ENCODE data around the gene MRPL30. TPM values are rescaled to one million over a fixed set of nuclear protein-coding genes. Genes with fewer than 3 reads are reported as not detected.
"Not testable (repeated sequence)": the region's sequence is repeated elsewhere in the genome, so short reads cannot be mapped to it uniquely, and the experiment has no call there.

MRPL30 gene
- total RNA-seq, 1 donor from 2014 or later, result 27.8 TPM

GRCh38 chr2:99171377-99172140, 9.4 kb upstream of the MRPL30 start:
- intact Hi-C loops (cut with DNase I), result no loop called here
- no peak for DNase-seq (ENCODE audit: low spot score)

GRCh38 chr2:99181624-99182000, 628 bp downstream of the MRPL30 start:
- intact Hi-C loops (cut with DNase I), result loop anchor here (2.0 to 5.0 kb wide), 3 partner anchors 39 to 309 kb away; partner anchors contain the start of genes C2orf15, EIF5B, REV1 and TXNDC9

GRCh38 chr2:99183025-99183424, 2.0 kb downstream of the MRPL30 start:
- no peak for DNase-seq (ENCODE audit: low spot score)
- intact Hi-C loops (cut with DNase I), result loop anchor here (5.0 kb wide), 1 partner anchor 41 kb away; the partner anchor contains the start of gene C2orf15

More at GRCh38 chr2:99181624-99182000, 628 bp downstream of the MRPL30 start:
- no peak for DNase-seq (ENCODE audit: low spot score)

GRCh38 chr2:99184811-99185210, 3.8 kb downstream of the MRPL30 start:
- intact Hi-C loops (cut with DNase I), result loop anchor here (5.0 kb wide), 1 partner anchor 43 kb away; the partner anchor contains the start of gene C2orf15
- DNase-seq (ENCODE audit: low spot score), result no peak

- intact Hi-C loops (cut with DNase I), result no loop called here
- DNase-seq (ENCODE audit: low spot score), result no peak
Observed at GRCh38 chr2:99187011-99187410, 6.0 kb downstream of the MRPL30 start.

DNA sequence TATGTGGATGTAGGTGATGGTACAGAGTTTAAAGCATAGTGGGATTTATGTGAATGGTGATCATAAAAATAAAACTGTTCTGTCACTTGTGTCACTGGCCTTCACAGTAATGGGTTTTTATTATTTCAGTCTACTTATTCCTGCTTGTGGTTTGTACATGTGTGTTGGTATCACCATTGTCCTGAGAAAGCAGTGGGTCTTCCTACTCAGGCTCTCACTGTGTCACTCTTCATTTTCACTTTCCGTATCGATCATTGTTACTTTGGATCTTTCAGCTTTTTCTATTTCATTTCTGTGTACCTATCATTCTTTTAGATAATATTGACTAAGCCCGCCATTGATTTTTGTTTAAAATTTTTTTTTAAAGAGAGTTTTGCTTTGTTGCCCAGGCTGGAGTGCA, 7.4 kb downstream of the MRPL30 start:
- intact Hi-C loops (cut with DNase I), result no loop called here
- no peak for DNase-seq (ENCODE audit: low spot score)

GRCh38 chr2:99190548-99190947, 9.6 kb downstream of the MRPL30 start:
- no peak for DNase-seq (ENCODE audit: low spot score)
- intact Hi-C loops (cut with DNase I), result no loop called here

DNA sequence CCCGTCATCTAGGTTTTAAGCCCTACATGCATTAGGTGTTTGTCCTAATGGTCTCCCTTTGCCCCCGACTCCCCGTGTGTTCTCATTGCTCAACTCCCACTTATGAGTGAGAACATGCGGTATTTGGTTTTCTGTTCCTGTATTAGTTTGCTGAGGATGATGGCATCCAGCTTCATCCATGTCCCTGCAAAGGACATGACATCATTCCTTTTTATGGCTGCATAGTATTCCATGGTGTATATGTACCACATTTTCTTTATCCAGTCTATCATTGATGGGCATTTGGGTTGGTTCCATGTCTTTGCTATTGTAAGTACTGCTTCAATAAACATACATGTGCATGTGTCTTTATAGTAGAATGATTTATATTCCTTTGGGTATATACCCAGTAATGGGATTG, 11.4 kb downstream of the MRPL30 start:
- intact Hi-C loops (cut with DNase I); DNase-seq (ENCODE audit: low spot score): not testable (repeated sequence)

DNA sequence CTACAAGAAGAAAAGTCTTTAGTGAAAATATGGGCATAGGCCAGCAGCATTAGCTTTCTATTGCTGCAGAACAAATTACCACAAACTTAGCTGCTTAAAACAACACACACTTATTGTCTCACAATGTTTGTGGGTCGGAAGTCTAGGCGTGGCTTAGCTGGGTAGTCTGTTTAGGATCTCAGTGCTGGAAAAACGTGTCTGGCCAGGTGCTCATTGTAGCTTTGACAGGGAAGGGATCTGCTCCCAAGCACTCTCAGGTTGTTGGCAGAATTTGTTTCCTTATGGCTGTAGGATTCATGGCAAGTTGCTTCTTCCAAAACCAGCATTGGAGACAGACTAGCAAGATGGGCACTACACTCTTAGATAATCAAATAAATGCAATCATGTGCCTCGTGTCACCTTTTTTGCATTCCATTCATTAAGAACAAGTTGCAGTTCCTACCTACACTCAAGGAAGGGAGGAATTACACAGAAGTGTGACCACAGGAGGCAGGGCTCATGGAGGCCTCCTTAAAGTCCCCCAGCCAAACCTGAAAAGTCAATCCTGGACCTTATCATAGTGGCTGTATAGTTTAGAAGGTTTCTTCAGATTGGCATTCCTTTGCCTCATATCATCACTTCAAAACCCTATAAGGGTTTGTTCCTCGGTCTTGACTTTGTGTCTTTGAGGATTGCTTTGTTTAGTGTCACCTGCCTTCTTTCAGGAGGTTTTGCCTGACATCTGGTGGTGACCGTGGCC, 17.3 kb downstream of the MRPL30 start:
- intact Hi-C loops (cut with DNase I), result no loop called here
- no peak for DNase-seq (ENCODE audit: low spot score)

DNA sequence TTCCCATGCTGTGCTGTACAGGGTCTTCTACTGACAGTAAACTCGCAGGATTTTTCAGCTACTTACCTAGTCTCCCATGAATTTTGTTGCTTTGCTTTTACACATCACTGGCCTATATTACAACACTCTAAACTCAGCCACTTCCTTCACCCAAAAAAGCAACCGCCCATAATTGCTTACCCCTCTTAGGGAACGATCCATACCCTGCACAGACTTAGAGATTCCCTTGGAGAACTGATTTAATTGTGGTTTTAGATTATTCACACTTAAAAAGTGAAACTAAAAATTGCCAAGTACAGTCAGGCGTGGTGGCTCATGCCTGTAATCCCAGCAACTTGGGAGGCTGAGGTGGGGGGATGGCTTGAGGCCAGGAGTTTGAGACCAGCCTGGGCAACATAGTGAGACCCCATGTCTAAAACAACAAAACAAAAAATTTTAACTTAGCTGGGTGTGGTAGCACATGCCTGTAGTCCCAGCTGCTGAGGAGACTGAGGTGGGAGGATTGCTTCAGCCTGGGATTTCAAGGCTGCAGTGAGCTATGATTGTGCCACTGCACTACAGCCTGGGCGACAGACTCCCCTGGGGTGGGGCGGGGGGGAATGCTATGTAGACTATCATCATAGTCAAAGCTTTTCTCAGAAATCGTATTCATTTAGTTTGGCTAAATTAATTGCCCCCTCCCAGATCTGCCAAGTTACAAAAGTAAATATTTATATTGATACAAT, 19.3 kb downstream of the MRPL30 start:
- intact Hi-C loops (cut with DNase I), result no loop called here
- no peak for DNase-seq (ENCODE audit: low spot score)

DNA sequence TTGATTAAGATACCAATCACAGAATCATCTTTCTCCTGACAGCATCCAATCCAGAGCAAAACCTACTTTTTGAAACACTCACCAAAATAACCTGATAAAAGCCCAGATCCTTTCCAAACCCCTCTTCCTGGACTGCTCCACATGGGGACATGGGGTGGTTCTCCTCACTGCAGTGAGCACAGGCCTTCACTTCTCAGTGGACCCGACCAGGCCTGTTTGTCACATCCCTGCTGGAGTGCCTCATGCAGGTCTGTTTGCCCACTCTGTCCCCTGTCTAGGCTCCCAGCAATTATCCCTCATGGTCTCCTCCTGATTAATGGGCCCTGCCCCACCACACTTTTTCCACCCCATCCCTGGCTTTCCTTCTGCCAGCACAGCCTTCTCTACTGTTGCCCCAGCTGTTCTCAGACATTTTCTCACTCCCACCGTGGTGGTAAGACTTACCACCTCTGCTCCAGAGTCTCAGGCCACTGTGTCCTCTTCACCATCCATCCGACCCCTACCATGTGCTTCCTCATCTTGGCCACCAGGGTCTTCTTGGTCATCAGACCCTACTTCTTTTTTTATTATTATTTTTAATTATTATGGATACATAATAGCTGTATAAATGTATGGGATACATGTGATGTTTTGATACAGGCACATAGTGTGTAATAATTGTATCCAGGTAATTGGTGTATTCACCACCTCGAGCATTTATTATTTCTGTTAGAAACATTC, 21.1 kb downstream of the MRPL30 start:
- DNase-seq (ENCODE audit: low spot score), result no peak
- intact Hi-C loops (cut with DNase I), result no loop called here

GRCh38 chr2:99205491-99205890, 24.5 kb downstream of the MRPL30 start:
- no peak for DNase-seq (ENCODE audit: low spot score)
- intact Hi-C loops (cut with DNase I), result no loop called here

- intact Hi-C loops (cut with DNase I), result no loop called here
- no peak for DNase-seq (ENCODE audit: low spot score)
Observed at GRCh38 chr2:99216096-99216495, 35.1 kb downstream of the MRPL30 start.

GRCh38 chr2:99217929-99218501, 37.0 kb downstream of the MRPL30 start:
- intact Hi-C loops (cut with DNase I), result no loop called here
- no peak for DNase-seq (ENCODE audit: low spot score)

- intact Hi-C loops (cut with DNase I); DNase-seq (ENCODE audit: low spot score): not testable (repeated sequence)
Observed at GRCh38 chr2:99233177-99233576, 52.2 kb downstream of the MRPL30 start.

DNA sequence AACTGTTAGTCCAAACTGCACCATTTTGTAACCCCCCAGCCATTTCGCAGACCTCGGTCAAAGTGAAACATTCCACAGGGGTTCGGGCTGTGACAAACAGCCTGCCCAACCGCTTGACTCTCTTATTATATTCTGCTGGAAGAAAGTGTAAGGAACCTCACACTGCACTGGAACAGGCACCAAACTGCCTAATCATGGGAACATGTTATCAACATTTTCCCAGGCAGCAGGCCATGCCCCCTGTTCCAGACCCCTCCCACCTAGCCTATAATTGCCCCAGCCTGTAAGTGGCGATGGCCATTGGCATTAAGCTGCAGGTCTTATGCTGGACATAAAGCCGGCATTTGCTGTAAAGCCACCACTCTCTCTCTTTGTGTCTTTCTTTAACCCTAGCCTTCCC, 57.6 kb downstream of the MRPL30 start:
- intact Hi-C loops (cut with DNase I), result no loop called here
- DNase-seq (ENCODE audit: low spot score), result no peak

DNA sequence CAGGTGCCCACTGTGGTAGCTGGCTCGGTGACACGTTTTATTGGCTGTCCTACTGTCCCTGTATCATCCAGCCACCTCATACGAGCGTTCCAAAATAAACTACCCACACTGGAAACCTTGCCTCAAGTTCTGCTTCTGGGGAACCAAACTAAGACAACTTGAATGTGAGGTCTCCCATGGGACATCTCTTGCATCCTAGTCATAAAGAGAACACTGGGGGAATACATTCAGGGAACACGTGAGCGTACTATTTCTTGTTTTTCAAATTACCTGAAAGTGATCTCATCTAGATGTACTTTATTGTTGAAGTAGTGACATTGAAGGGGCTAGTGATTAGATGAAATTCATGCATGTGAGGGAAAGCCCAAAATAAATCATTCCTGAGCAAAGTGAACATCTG, 59.4 kb downstream of the MRPL30 start:
- no peak for DNase-seq (ENCODE audit: low spot score)
- intact Hi-C loops (cut with DNase I), result no loop called here

GRCh38 chr2:99242151-99242550, 61.2 kb downstream of the MRPL30 start:
- no peak for DNase-seq (ENCODE audit: low spot score)
- intact Hi-C loops (cut with DNase I), result no loop called here

All from cardiac septum (tissue), 1 donor.